K562 (cell line): ENCODE measurements around the gene PICK1. TPM values are rescaled to one million over a fixed set of nuclear protein-coding genes. Genes with fewer than 3 reads are reported as not detected.

Experiments used
- ATAC-seq: fragments of 200-7000 bp; cut with Tn5 transposase; 3 replicates; pipeline ENCODE4 v1.9.1; 2020; ENCODE audit warnings: moderate library complexity
- BruUV-seq: library from RNA; stranded (reverse); fragments of 400-500 nt; replicated peaks from 2 replicates; lab custom pipeline; 2021; lab: Mats Ljungman, UMichigan
- CTCF ChIA-PET: fragments of 300-600 bp; formaldehyde crosslinking; extraction: SDS; loops from one replicate; lab custom pipeline; 2021; ENCODE audit warnings: low intra/inter-chr PET ratio; lab: Yijun Ruan, JAX
- POLR2A ChIA-PET: fragments of 300-600, 350-650 bp; sonication (Branson Sonifier 250); formaldehyde crosslinking; extraction: SDS; loops from one replicate; lab custom pipeline; 2021; ENCODE audit warnings: antibody characterized with exemption, inconsistent platforms; lab: Yijun Ruan, JAX
- DNase-seq, 4 experiments: peaks; one replicate each; pipeline versions ENCODE4 v3.0.0 to v3.0.0-alpha.2; 2011 to 2018; ENCODE audit warnings: low spot score in 3 of 4, mixed read lengths in 3 of 4; ENCODE audit errors: extremely low read depth in 1 of 4
- FAIRE-seq: peaks from 2 replicates; lab custom pipeline; 2011; peaks lifted over from hg19 to GRCh38; lab: Jason Lieb, UNC
- H2AFZ ChIP-seq: 2 replicates; pipeline ENCODE4 v1.6.0; 2011; ENCODE audit warnings: low read depth, low read length, control low read depth, inconsistent platforms
- H3K27ac ChIP-seq: fragments of 200-600 bp; 3 replicates; pipeline ENCODE4 v1.8.0; 2011; ENCODE audit warnings: low read depth, mild to moderate bottlenecking, control low read depth, inconsistent platforms, low read length, moderate library complexity, mixed read lengths; ENCODE audit errors: extremely low read depth
- H3K27me3 ChIP-seq, 2 experiments: fragments of 300-600 bp in 1 of 2; 2 replicates in 1 of 2; 3 replicates in 1 of 2; pipeline versions ENCODE4 v1.6.0 to v1.8.0; 2011; ENCODE audit warnings: inconsistent platforms in 2 of 2, low read length in 2 of 2, mild to moderate bottlenecking in 1 of 2, mixed read lengths in 1 of 2, moderate library complexity in 1 of 2; ENCODE audit not compliant: control insufficient read depth in 2 of 2, insufficient read depth in 2 of 2
- H3K36me3 ChIP-seq: fragments of 300-600 bp; 3 replicates; pipeline ENCODE4 v1.8.0; 2011; ENCODE audit warnings: mild to moderate bottlenecking, low read length, inconsistent platforms; ENCODE audit not compliant: control insufficient read depth, insufficient read depth
- H3K4me1 ChIP-seq, 2 experiments: fragments of 200-600 bp in 1 of 2; replicated peaks in 1 of 2; 2 replicates in 1 of 2; 3 replicates in 1 of 2; pipeline versions ENCODE4 v1.5.1 to v1.8.0; 2011; ENCODE audit warnings: inconsistent platforms in 2 of 2, low read length in 2 of 2, mild to moderate bottlenecking in 1 of 2, mixed read lengths in 1 of 2, moderate library complexity in 1 of 2; ENCODE audit not compliant: control insufficient read depth in 2 of 2, insufficient read depth in 2 of 2
- H3K4me2 ChIP-seq: 2 replicates; pipeline ENCODE4 v1.6.1; 2011; ENCODE audit warnings: low read length, control low read depth, inconsistent platforms, mixed read lengths; ENCODE audit not compliant: insufficient read depth
- H3K4me3 ChIP-seq: fragments of 200-600 bp; sonication (generic), shearing (Covaris generic); 2 replicates; pipeline ENCODE4 v1.5.1; 2016; ENCODE audit warnings: control low read depth, inconsistent platforms
- H3K79me2 ChIP-seq: fragments of 200-600 bp; 3 replicates; pipeline ENCODE4 v1.8.0; 2011; ENCODE audit warnings: low read length, inconsistent platforms; ENCODE audit not compliant: control insufficient read depth, insufficient read depth
- H3K9ac ChIP-seq, 2 experiments: 2 replicates each; pipeline versions ENCODE4 v1.6.0 to v1.6.1; 2011; ENCODE audit warnings: low read depth in 2 of 2, low read length in 2 of 2, control low read depth in 1 of 2, inconsistent platforms in 1 of 2, mild to moderate bottlenecking in 1 of 2, mixed read lengths in 1 of 2; ENCODE audit not compliant: insufficient read depth in 1 of 2
- H3K9me1 ChIP-seq: one replicate; pipeline ENCODE4 v1.6.0; 2011; ENCODE audit warnings: inconsistent platforms, mild to moderate bottlenecking, low read length, moderate library complexity; ENCODE audit not compliant: control insufficient read depth, insufficient read depth
- H3K9me3 ChIP-seq: replicated peaks from 2 replicates; pipeline ENCODE4 v1.5.1; 2011; ENCODE audit warnings: low read depth, low read length, inconsistent platforms; ENCODE audit not compliant: control insufficient read depth, insufficient read depth
- H4K20me1 ChIP-seq: replicated peaks from 2 replicates; pipeline ENCODE4 v1.6.1; 2011; ENCODE audit warnings: low read length, inconsistent platforms, mixed read lengths; ENCODE audit not compliant: control insufficient read depth, insufficient read depth
- ATF7 ChIP-seq: fragments of 450-650 bp; IDR thresholded peaks from 2 replicates; pipeline ENCODE4 v1.7.1; 2014; ENCODE audit warnings: mild to moderate bottlenecking, moderate library complexity
- BCOR ChIP-seq: fragments of 450-650 bp; IDR thresholded peaks from 2 replicates; pipeline ENCODE4 v1.6.1; 2016
- CTCF ChIP-seq, 3 experiments: IDR thresholded peaks in 2 of 3; conservative IDR thresholded peaks in 1 of 3; 2 replicates each; pipeline ENCODE4 v1.5.1; 2011 to 2012; ENCODE audit warnings: low read length in 3 of 3, mild to moderate bottlenecking in 3 of 3, control low read depth in 2 of 3, improper control_type of control experiment in 1 of 3, inconsistent platforms in 1 of 3, low read depth in 1 of 3, mixed read lengths in 1 of 3, moderate library complexity in 1 of 3; ENCODE audit not compliant: insufficient read depth in 2 of 3
- CTCFL ChIP-seq: IDR thresholded peaks from 2 replicates; pipeline ENCODE4 v1.6.1; 2011; ENCODE audit warnings: borderline replicate concordance, low read depth, mild to moderate bottlenecking, moderate library complexity, low read length; ENCODE audit not compliant: insufficient read depth, poor library complexity, severe bottlenecking
- DIDO1 ChIP-seq: fragments of 450-650 bp; IDR thresholded peaks from 2 replicates; pipeline ENCODE4 v1.6.1; 2016; ENCODE audit warnings: low read depth, missing biosample characterization, missing genetic modification characterization
- ESRRA ChIP-seq: fragments of 450-650 bp; IDR thresholded peaks from 2 replicates; pipeline ENCODE4 v1.6.1; 2014; ENCODE audit warnings: low read depth, mild to moderate bottlenecking, moderate library complexity, borderline replicate concordance
- HDAC2 ChIP-seq: fragments of 450-650 bp; IDR thresholded peaks from 2 replicates; pipeline ENCODE4 v1.6.1; 2016; ENCODE audit warnings: mild to moderate bottlenecking
- HMG20A ChIP-seq: fragments of 450-650 bp; formaldehyde crosslinking; conservative IDR thresholded peaks from 2 replicates; pipeline ENCODE4 v1.4.0; 2020; ENCODE audit warnings: mild to moderate bottlenecking, mixed read lengths
- KDM1A ChIP-seq, 2 experiments: fragments of 450-650 bp; IDR thresholded peaks; 2 replicates each; pipeline ENCODE4 v1.6.1; 2016; ENCODE audit warnings: mild to moderate bottlenecking in 2 of 2
- KLF6 ChIP-seq: fragments of 250-450 bp; sonication (Bioruptor Pico); IDR thresholded peaks from 2 replicates; pipeline ENCODE4 v1.4.0; 2020; ENCODE audit warnings: mild to moderate bottlenecking, moderate library complexity, borderline replicate concordance
- POLR2A ChIP-seq: fragments of 450-650 bp; conservative IDR thresholded peaks from 2 replicates; pipeline ENCODE4 v1.6.1; 2016
- RBM25 ChIP-seq: fragments of 200-400 bp; formaldehyde crosslinking; IDR thresholded peaks from 2 replicates; pipeline ENCODE4 v1.6.1; 2018; ENCODE audit warnings: low read length, low read depth, moderate library complexity; ENCODE audit not compliant: severe bottlenecking
- SMAD2 ChIP-seq: fragments of 150-350 bp; IDR thresholded peaks from 2 replicates; pipeline ENCODE4 v1.6.1; 2014; ENCODE audit warnings: low read depth, mild to moderate bottlenecking, low read length
- SNAPC5 ChIP-seq: fragments of 250-450 bp; sonication (Bioruptor Pico); IDR thresholded peaks from 2 replicates; pipeline ENCODE4 v1.8.0; 2021; ENCODE audit warnings: moderate library complexity, mild to moderate bottlenecking, inconsistent platforms
- TAF7 ChIP-seq: fragments of 450-650 bp; IDR thresholded peaks from 2 replicates; pipeline ENCODE4 v1.6.1; 2016; ENCODE audit warnings: missing genetic modification characterization, missing compliant biosample characterization
- WGBS: fragments of 100-300 bp; shearing (Covaris generic); methylation state at CpG from one replicate; pipeline ENCODE4 v1.1.6; 2016; ENCODE audit warnings: low coverage, mixed read lengths; ENCODE audit not compliant: insufficient coverage; ENCODE audit errors: missing lambda C conversion rate; 5-methylcytosine and 5-hydroxymethylcytosine counted together
- in situ Hi-C: fragments of 300-500 bp; cut with MboI; formaldehyde crosslinking; loops from 4 replicates; pipeline ENCODE4 v1.15.0; 2018; ENCODE audit warnings: inconsistent platforms, mixed read lengths
- intact Hi-C: fragments of 100-400 bp; cut with micrococcal nuclease; formaldehyde crosslinking; loops from 2 replicates; pipeline ENCODE4 v1.14.2; 2022
- polyA plus RNA-seq, 8 experiments: library from polyadenylated mRNA; depleted of rRNA in 4 of 8; stranded (reverse) in 5 of 8; unstranded in 3 of 8; fragments of >200 nt; fragmentation: Nextera tagmentation in 2 of 8; fragmentation: Illumina TruSeq in 1 of 8; extraction: Ambion mirVana in 2 of 8; extraction: Trizol in 1 of 8; gene quantifications; 2 replicates each; pipeline versions ENCODE4 v1.2.1 to v1.2.3, GENCODE V29; 2011 to 2014; ENCODE audit warnings: inconsistent platforms in 1 of 8, missing spikeins in 1 of 8
- total RNA-seq, 7 experiments: library from RNA; depleted of rRNA in 6 of 7; stranded (reverse); fragments of >200 nt in 6 of 7; fragmentation: Illumina TruSeq in 2 of 7; extraction: Trizol in 2 of 7; gene quantifications; 2 replicates each; pipeline versions ENCODE4 v1.2.1 to v1.2.3, GENCODE V29; 2011 to 2021; ENCODE audit warnings: low replicate concordance in 1 of 7

Gene PICK1
- total and polyA plus RNA-seq, 9 of the 15 experiments (the other 6 are each of a cell fraction or from before 2014, with no cell fraction given): 0.06 to 11.0 (median 7.9) TPM; not detected in 1

GRCh38 chr22:38106814-38107578, 49.8 kb downstream of the PICK1 start:
- 22% methylated on average over 14 of the region's 17 CpGs for WGBS
- Histone ChIP-seq H3K27me3 (no peaks in the 10 kb centered on the region), H3K27ac (no peak overlapping the region), H3K36me3 (no peaks in the 10 kb centered on the region), H3K9me3 (no peaks in the 10 kb centered on the region), H4K20me1 (no peaks in the 10 kb centered on the region), H3K4me1 (peaks cover 0 to 23% of the 10 kb centered on the region in 2 experiments; a peak in 4 of 5 replicates), H3K9me1 (no peaks in the 10 kb centered on the region), H3K9ac (peak overlapping the region in 1 of 2 experiments; percentile 8; a peak in 1 of 4 replicates), H2AFZ (no peak overlapping the region), H3K4me2 (no peak overlapping the region), H3K4me3 (no peak overlapping the region), H3K79me2 (no peaks in the 10 kb centered on the region)
- in situ Hi-C loops: loop anchor here (10.0 kb wide), 1 partner anchor 468 kb away; the partner anchor contains the start of gene DMC1
- DNase-seq: no peak
- TF ChIP-seq SMAD2 (no peak), TAF7 (tag) (no peak), CTCFL (peak; percentile 19), KDM1A (IDR thresholded peaks at IDR 0.05) (peak; percentile 18 to 43; a peak in 1 of 4 replicates), SNAPC5 (CRISPR knock-in tag) (no peak), ATF7 (no peak), HMG20A (CRISPR knock-in tag) (no peak), KLF6 (no peak), POLR2A (no peak), HDAC2 (0 out of 2 replicates have a peak, but pooled peaks have one; percentile 22), ESRRA (peak; percentile 60; the same call in 1 of the 2 replicates), BCOR (peak; percentile 76), CTCF (IDR thresholded peaks at IDR 0.05 in 2 of 3, conservative IDR thresholded peaks at IDR 0.05 in 1 of 3; ENCODE audit: insufficient read depth in 2 of 3, low read depth in 1 of 3, low read length in 3 of 3) (peak in 1 of 3 experiments; percentile 42; a peak in 3 of 6 replicates), DIDO1 (tag) (no peak), RBM25 (peak; percentile 49)
- ATAC-seq: peak; percentile 31; the same call in 2 of the 3 replicates
- CTCF ChIA-PET: no interaction called here
- intact Hi-C loops: loop anchor here (10.0 kb wide), 1 partner anchor 468 kb away; the partner anchor contains the start of gene DMC1
- FAIRE-seq: no peak
- no TSS peak for BruUV-seq
- POLR2A ChIA-PET: no interaction called here
